Measurements from ENCODE around the gene TAF1C. TPM values are rescaled to one million over a fixed set of nuclear protein-coding genes. Genes with fewer than 3 reads are reported as not detected.

TAF1C gene
- total and polyA plus RNA-seq, 2 of the 8 experiments (the other 6 are each of a cell fraction or from before 2014, with no cell fraction given) = 44.6 to 63.8 TPM

DNA sequence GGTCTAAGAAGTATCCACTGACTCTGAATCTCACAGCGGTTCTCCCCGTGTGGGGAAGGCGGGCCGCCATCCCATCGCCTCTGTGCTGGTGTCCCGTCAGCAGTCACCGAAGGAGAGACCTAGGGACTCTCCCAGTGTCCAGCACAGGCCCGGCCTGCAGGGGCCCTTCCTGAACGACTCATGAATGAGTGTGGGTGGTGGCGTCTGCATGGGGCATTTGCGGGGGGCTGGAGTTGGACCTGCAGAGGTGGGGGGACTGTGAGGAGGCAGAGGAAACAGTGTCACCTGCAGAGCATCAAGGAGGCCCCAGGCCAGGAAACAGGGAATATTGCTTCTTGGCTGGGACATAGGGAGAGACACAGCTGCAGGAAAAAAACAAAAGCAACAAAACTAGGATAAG lies 42.6 kb upstream of the TAF1C start:
- Histone ChIP-seq H3K23ac (ENCODE audit: insufficient read length) (no peak overlapping the region), H2AK5ac (ENCODE audit: low read depth, low read length) (no peak overlapping the region), H3K23me2 (ENCODE audit: low read depth, low read length) (no peaks in the 10 kb centered on the region), H4K91ac (replicated peaks; ENCODE audit: insufficient read length, low read length) (peak overlapping the region; percentile 37), H3K18ac (ENCODE audit: extremely low read depth, low read length) (no peak overlapping the region), H3K9ac (replicated peaks in 1 of 4; ENCODE audit: extremely low read depth in 1 of 4, low read depth in 3 of 4, low read length in 3 of 4) (no peak overlapping the region), H3K56ac (replicated peaks; ENCODE audit: insufficient read length, low read depth, low read length) (no peak overlapping the region), H4K5ac (ENCODE audit: insufficient read length, low read depth, low read length) (no peak overlapping the region), H3K4me2 (ENCODE audit: insufficient read depth in 1 of 2, low read depth in 2 of 2, low read length in 2 of 2) (no peak overlapping the region), H2AFZ (ENCODE audit: low read length) (no peak overlapping the region; the same call in 1 of the 2 replicates), H2BK20ac (ENCODE audit: low read length) (no peak overlapping the region), H2BK5ac (ENCODE audit: low read depth, low read length) (no peak overlapping the region), H3K4me3 (ENCODE audit: extremely low read depth in 1 of 4, insufficient read depth in 2 of 4, low read depth in 3 of 4, low read length in 4 of 4) (no peak overlapping the region), H3K4me1 (replicated peaks in 1 of 4; ENCODE audit: control insufficient read depth in 3 of 4, insufficient read depth in 4 of 4, low read length in 3 of 4) (peaks cover 0 to 12% (median 6%) of the 10 kb centered on the region in 4 experiments; a peak in 6 of 7 replicates), H3K9me3 (ENCODE audit: insufficient read depth in 2 of 2, low read depth in 1 of 2, low read length in 1 of 2) (no peaks in the 10 kb centered on the region), H2BK12ac (ENCODE audit: low read depth, low read length) (no peak overlapping the region), H3K14ac (ENCODE audit: insufficient read length) (no peak overlapping the region), H3K36me3 (ENCODE audit: control insufficient read depth in 2 of 4, insufficient read depth in 4 of 4, low read length in 3 of 4) (no peaks in the 10 kb centered on the region), H3K27me3 (replicated peaks in 1 of 4; ENCODE audit: control insufficient read depth in 3 of 4, extremely low read depth in 1 of 4, insufficient read depth in 3 of 4, low read length in 3 of 4) (no peaks in the 10 kb centered on the region), H3K79me2 (ENCODE audit: control insufficient read depth in 1 of 2, insufficient read depth in 2 of 2, low read length in 2 of 2) (no peaks in the 10 kb centered on the region), H2BK120ac (replicated peaks; ENCODE audit: low read depth, low read length) (no peak overlapping the region), H4K20me1 (replicated peaks in 1 of 2; ENCODE audit: control insufficient read depth in 1 of 2, insufficient read depth in 2 of 2, low read length in 2 of 2) (no peaks in the 10 kb centered on the region), H2BK15ac (ENCODE audit: low read length) (no peak overlapping the region; the same call in 1 of the 2 replicates), H3K27ac (ENCODE audit: low read depth, low read length) (no peak overlapping the region), H4K8ac (ENCODE audit: extremely low read depth, insufficient read depth, low read length) (no peak overlapping the region), H3K79me1 (ENCODE audit: low read depth, low read length) (no peaks in the 10 kb centered on the region), H3K4ac (replicated peaks; ENCODE audit: insufficient read length, low read depth, low read length) (no peak overlapping the region)
- ChIA-PET CTCF (ENCODE audit: partially characterized antibody) (interaction anchor here (0.6 to 1.7 kb wide), 4 partner anchors 10 to 214 kb away, joined by 3 read pairs; partner anchors contain the start of gene KCNG4), POLR2A (ENCODE audit: partially characterized antibody) (interaction anchor here (1.0 kb wide), 1 partner anchor 10 kb away, joined by 3 read pairs; no protein-coding TSS in a partner anchor)
- WGBS, 2 experiments (ENCODE audit: extremely low coverage in 1 of 2, insufficient coverage in 1 of 2, insufficient read length in 1 of 2, insufficient replicate concordance in 2 of 2, low coverage in 1 of 2, low lambda C conversion rate in 2 of 2, missing lambda C conversion rate in 1 of 2) = 87% methylated on average over 9 of the region's 11 CpGs; no CpG with 5 or more reads in 1 of the 2 experiments
- DNase-seq (ENCODE audit: low read depth in 1 of 2, low spot score in 2 of 2) (no peak), FAIRE-seq (no peak)
- TF ChIP-seq USF2 (IDR thresholded peaks at IDR 0.05; ENCODE audit: low read length) (no peak), CTCF (IDR thresholded peaks at IDR 0.05; ENCODE audit: control extremely low read depth in 1 of 3, insufficient read depth in 1 of 3, low read depth in 1 of 3, low read length in 3 of 3) (no peak), TBP (IDR thresholded peaks at IDR 0.05; ENCODE audit: low read depth, low read length) (no peak), BACH1 (IDR thresholded peaks at IDR 0.05; ENCODE audit: low read length) (no peak), MAX (IDR thresholded peaks at IDR 0.05) (no peak), POU5F1 (IDR thresholded peaks at IDR 0.05; ENCODE audit: low read depth, low read length) (no peak), RXRA (IDR thresholded peaks at IDR 0.05; ENCODE audit: insufficient read depth, low read depth, low read length) (no peak), CBX8 (IDR thresholded peaks at IDR 0.05; ENCODE audit: borderline replicate concordance, low read depth, low read length) (no peak), KDM1A (IDR thresholded peaks at IDR 0.05; ENCODE audit: borderline replicate concordance, low read length) (no peak), MAFK (IDR thresholded peaks at IDR 0.05; ENCODE audit: low read depth, low read length) (no peak)
